ENCODE results near the gene ZSWIM1. TPM values are rescaled to one million over a fixed set of nuclear protein-coding genes. Genes with fewer than 3 reads are reported as not detected.
"Not testable (repeated sequence)": the region's sequence is repeated elsewhere in the genome, so short reads cannot be mapped to it uniquely, and the experiment has no call there.

Gene ZSWIM1
- total RNA-seq, 1 experiment from 2014 or later = 20.5 TPM

DNA sequence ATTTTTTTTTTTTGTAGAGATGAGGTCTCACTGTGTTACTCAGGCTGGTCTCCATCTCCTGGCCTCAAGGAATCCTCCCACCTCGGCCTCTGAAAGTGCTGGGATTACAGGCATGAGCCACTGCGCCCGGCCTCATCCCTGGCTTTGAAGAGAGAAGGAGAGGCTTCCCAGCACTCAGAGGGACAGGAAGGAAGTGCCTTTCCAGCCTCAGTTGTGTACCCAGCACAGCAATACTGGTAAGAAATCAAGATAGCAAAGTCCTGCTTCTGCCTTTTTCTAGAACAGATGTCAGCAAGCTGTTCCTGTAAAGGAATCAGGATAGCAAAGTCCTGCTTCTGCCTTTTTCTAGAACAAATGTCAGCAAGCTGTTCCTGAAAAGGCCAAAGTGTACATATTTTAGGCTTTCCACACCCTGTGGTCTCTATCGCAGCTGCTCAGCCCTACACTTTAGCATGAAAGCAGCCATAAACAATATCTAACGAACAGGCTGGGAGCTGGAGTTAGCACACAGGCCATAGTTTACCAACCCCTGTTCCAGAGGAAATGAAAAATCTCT, 37.2 kb downstream of the ZSWIM1 start:
- Histone ChIP-seq H3K27ac (peak overlapping the region; percentile 44), H3K36me3 (no peaks in the 10 kb centered on the region), H3K4me1 (peaks cover 53% of the 10 kb centered on the region), H3K4me3 (no peak overlapping the region), H3K27me3 (no peaks in the 10 kb centered on the region), H3K9me3 (replicated peaks) (no peaks in the 10 kb centered on the region)
- DNase-seq = peak; percentile 50 to 64

DNA sequence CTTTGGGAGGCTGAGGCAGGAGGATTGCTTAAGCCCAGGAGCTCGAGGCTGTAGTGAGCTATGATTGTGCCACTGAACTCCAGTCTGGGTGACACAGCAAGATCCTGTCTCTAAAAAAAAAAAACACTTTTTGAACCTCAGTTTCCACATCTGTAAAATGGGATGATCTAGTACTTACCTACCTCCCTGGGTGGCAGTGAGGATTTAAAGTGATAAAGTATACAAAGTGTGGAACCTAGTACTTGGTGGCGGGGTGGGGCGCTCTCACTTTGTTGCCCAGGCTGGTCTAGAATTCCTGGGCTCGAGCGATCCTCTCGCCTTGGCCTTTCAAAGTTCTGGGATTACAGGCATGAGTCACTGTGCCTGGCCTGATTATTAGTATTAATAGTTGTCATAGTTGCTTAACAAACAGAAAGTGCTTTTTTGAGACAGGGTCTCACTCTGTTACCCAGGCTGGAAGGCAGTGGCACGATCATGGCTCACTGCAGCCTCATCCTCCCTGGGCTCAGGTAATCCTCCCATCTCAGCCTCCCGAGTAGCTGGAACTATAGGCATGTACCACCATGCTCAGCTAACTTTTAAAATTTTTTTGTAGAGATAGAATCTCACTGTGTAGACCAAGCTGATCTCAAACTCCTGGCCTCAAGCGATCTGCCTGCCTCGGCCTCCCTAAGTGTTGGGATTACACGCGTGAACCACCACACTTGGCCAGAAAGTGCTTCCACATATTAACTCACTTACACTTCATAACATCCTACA, 37.9 kb downstream of the ZSWIM1 start:
- H3K4me3 ChIP-seq = no peak overlapping the region
- peaks cover 60% of the 10 kb centered on the region for H3K4me1 ChIP-seq
- DNase-seq = no peak
- no peaks in the 10 kb centered on the region for H3K9me3 ChIP-seq (replicated peaks)
- H3K36me3 ChIP-seq = no peaks in the 10 kb centered on the region
- H3K27ac ChIP-seq = peak overlapping the region; percentile 44
- H3K27me3 ChIP-seq = no peaks in the 10 kb centered on the region

DNA sequence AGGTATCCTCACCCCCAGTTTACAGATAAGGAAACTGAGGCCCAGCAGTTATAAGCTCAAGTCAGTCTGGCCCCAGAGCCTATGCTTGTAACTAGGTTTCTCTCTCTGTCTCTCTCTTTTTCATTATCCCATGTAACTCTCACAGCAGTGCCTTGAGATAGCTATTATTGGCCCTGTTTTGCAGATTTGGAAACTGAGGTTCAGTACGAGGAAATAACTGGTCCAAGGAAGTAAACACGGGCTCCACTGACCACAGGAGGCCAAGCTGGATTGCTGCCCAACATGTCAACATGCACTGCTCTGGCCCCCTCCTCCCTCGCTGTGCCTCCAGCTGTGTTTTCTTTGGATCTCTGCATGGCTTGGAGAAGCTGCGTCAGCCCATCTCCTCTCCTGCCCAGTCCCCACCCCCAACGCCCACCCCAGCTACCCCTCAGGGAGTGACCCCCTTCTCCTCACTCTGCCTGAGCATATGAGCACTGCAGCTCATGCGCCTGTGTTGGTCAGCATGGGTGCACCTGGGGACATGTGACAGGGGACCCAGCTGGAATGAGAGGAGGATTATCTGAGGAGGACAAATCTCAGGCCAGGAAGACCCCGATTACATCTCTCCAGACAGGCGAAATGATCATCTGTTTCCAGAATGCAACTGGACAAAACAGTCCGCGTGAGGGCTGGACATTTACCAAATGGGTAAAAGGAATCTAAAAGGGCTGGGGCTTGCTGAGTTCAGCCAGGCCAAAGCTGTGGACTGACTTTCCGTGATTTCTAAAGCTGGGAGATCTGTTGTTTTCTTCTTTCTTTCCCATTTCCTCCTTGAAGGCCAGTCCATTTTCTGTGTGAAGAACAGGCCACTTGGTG, 38.7 kb downstream of the ZSWIM1 start:
- Histone ChIP-seq H3K4me1 (peaks cover 68% of the 10 kb centered on the region), H3K4me3 (peak overlapping the region; percentile 21), H3K27ac (peak overlapping the region; percentile 60), H3K36me3 (no peaks in the 10 kb centered on the region), H3K9me3 (replicated peaks) (no peaks in the 10 kb centered on the region), H3K27me3 (no peaks in the 10 kb centered on the region)
- peak; percentile 77 for DNase-seq

DNA sequence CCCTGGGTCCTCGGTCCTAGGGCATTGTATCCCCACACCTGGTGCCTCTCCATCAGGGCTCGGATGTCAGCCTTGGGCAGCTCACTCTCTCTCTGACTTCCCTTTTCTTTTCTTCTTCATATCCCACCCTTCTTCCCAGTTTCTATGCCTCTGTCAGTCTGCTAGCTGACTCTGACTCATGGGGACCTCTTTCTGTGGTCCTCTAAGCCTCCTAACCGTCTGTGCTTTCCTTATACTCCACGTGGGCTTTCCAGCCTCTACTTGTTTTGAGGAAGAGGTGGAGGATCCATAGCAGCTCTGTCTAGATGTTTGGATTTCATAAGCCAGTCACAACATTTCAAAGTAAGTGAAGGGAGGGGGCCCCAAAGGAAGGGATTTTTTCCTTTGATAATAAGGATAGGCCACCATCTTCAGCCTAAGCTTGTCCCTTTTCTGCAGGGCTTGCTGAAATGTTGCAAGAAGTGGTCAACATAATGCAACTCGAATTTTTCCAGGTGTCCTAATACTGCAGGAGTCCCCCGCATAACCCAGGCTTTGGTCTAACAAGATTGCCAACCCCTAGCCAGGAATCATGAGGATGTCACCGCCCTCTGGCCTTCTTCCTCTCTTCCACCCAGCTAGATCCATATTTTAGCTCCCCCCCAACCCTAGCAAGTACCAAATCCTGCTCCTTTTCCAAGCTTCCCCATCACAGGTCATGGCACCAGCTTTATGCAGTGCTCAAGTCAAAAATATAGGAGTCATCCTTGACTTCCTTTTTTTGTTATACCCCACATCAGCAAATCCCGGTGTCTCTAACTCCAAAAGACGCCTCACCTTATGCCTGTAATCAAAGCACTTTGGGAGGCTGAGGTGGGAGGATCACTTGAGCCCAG, 39.7 kb downstream of the ZSWIM1 start:
- DNase-seq = peak; percentile 51 to 78
- no peaks in the 10 kb centered on the region for H3K9me3 ChIP-seq (replicated peaks)
- H3K36me3 ChIP-seq = no peaks in the 10 kb centered on the region
- H3K4me3 ChIP-seq = peak overlapping the region; percentile 21
- peak overlapping the region; percentile 60 for H3K27ac ChIP-seq
- peaks cover 78% of the 10 kb centered on the region for H3K4me1 ChIP-seq
- no peaks in the 10 kb centered on the region for H3K27me3 ChIP-seq

DNA sequence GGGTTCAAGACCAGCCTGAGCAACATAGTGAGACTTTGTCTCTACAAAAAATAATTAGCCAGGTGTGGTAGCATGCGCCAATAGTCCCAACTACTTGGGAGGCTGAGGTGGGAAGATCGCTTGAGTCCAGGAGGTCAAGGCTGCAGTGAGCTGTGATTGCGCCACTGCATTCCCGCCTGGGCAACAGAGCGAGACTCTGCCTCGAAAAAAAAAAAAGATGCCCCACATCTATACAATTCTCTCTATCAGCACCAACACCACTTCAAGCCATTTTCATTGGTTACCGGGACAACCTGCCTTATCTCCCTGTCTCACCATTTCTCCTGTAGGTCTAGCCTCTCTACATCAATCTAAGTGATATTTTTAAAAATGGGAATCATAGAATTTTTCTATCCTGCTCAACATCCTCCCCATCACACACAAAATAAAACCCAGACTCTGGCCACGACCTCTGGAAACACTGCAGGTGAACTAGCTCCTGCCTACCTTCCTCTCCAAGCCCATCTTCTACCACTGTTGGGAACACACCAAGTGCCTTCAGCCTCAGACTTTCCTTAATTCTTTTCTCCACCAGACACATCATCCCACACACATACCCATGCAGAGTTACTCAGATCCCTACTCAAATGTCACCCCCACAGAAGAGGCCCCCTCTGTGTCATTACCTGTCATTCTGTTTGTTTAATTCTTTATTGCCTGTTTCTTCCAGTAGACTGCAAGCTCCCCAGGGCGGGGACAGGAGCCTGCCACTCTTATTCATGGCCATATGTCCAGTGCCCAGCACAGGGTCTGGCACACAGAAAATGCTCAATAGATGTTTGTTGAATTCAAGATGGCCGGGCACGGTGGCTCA, 40.5 kb downstream of the ZSWIM1 start:
- Histone ChIP-seq H3K27ac (no peak overlapping the region), H3K27me3 (no peaks in the 10 kb centered on the region), H3K9me3 (replicated peaks) (no peaks in the 10 kb centered on the region), H3K4me1 (peaks cover 82% of the 10 kb centered on the region), H3K4me3 (no peak overlapping the region), H3K36me3 (no peaks in the 10 kb centered on the region)
- DNase-seq = no peak

DNA sequence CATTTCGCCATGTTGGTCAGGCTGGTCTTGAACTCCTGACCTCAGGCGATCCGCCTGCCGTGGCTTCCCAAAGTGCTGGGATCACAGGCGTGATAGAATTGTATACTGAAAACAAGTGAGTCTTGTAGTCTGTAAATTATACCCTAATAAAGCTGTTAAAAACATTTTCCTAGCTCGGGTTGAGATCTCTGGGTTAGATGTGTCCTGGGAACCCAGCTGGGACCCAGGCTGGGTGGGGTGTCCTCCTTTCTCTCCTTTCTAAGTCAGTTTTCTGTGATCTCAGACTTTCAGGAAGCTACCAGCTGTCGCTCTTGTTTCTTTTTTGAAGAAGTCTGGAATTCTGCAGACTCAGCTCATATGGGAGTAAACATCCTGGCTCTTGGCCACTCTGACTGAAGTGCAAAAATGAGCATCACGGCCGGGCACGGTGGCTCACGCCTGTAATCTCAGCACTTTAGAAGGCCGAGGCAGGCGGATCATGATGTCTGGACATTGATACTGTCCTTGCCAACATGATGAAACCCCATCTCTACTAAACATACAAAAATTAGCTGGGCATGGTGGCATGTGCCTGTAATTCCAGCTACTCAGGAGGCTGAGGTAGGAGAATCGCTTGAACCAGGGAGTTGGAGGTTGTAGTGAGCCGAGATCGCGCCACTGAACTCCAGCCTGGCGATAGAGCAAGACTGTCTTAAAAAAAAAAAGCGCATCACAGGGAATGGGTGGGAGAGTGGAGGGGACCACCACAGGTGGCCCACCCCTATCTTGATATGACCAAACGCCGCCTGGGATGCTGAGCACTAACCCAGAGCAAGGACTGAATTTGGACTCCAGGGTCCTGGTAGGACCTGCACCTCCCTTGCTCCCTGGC, 43.6 kb downstream of the ZSWIM1 start:
- DNase-seq = peak; percentile 69 to 84

DNA sequence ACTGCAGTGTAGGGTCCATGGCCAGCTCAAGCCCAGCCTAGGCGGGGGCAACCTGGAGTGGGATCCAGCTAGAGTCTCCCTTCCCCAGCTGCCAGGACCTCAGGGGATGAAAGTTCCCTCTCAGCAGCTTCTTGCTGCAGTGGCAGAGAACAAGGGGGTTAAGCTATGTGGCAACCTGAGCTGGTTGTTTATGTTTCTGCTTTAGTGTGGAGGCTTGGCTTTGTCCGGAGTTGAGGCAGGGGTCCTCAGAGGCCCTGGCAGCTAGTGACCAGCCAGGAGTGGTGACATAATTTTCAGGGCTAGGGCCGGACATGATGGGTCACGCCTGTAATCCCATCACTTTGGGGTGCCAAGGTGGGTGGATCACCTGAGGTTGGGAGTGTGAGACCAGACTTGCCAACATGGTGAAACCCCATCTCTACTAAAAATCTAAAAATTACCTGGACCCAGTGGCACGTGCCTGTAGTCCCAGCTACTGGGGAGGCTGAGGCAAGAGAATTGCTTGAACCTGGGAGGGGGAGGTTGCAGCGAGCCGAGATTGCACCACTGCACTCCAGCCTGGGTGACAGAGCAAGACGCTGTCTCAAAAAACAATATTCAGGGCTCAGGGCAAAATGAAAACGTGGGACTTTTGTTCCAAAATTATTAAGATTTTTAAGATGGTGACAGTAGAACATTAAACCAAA, 44.9 kb downstream of the ZSWIM1 start:
- Histone ChIP-seq H3K9me3 (replicated peaks) (no peaks in the 10 kb centered on the region), H3K4me1 (peaks cover 47% of the 10 kb centered on the region), H3K36me3 (no peaks in the 10 kb centered on the region), H3K4me3 (no peak overlapping the region), H3K27me3 (no peaks in the 10 kb centered on the region), H3K27ac (no peak overlapping the region)
- DNase-seq = peak in 1 of 2 experiments; percentile 63

More for the DNA sequence above, 43.6 kb downstream of the ZSWIM1 start:
- H3K4me1 ChIP-seq = peaks cover 60% of the 10 kb centered on the region
- peak overlapping the region; percentile 31; the same call in 1 of the 2 replicates for H3K27ac ChIP-seq
- H3K4me3 ChIP-seq = no peak overlapping the region
- H3K27me3 ChIP-seq = no peaks in the 10 kb centered on the region
- no peaks in the 10 kb centered on the region for H3K9me3 ChIP-seq (replicated peaks)
- no peaks in the 10 kb centered on the region for H3K36me3 ChIP-seq

DNA sequence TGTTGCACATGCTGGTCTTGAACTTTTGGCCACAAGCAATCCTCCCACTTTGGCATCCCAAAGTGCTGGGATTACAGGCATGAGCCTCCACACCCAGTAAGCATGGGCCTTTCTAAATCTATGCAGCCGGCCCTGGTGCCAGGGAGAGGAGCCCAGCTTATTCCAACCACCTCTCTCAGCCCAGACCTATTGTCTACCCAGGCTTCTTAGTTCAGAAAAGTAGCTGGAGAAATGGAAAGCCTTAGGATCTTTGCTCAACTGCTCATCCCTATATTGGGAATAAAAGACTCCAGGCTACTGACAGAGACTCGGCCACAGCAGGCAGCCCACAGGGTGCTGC, 45.7 kb downstream of the ZSWIM1 start:
- DNase-seq = no peak
- no peak overlapping the region for H3K4me3 ChIP-seq
- no peaks in the 10 kb centered on the region for H3K36me3 ChIP-seq
- no peaks in the 10 kb centered on the region for H3K9me3 ChIP-seq (replicated peaks)
- H3K27ac ChIP-seq = no peak overlapping the region
- peaks cover 43% of the 10 kb centered on the region for H3K4me1 ChIP-seq
- no peaks in the 10 kb centered on the region for H3K27me3 ChIP-seq

DNA sequence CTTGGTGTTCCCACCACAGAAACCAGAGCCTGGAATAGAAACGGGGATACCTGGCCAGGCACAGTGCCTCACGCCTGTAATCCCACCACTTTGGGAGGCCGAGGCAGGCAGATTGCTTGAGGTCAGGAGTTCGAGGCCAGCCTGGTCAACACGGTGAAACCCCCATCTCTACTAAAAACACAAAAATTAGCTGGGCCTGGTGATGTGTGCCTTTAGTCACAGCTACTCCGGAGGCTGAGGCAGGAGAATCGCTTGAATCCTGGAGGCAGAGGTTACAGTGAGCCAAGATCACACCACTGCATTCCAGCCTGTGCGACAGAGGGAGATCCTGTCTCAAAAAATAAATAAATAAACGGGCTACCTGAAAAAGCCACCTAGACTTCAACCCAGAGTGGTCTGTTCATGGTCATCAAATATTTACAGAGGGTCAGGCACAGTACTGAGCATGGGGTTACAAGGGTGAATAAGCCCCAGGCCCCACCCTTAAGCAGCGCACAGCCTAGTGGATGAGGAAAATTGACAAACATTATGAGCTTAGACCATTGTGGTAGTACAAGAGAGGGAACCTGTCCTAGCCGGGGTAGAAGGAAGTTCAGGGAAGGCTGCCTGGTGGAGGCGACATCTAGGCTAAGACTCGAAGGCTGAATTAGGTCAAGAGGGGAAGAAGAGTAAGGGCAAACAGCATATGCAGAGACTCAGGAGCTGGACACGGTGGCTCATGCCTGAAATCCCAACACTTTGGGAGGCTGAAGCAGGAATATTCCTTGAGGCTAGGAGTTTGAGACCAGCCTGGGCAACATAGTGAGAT, 46.2 kb downstream of the ZSWIM1 start:
- Histone ChIP-seq H3K27ac (no peak overlapping the region), H3K36me3 (no peaks in the 10 kb centered on the region), H3K4me3 (no peak overlapping the region), H3K9me3 (replicated peaks) (no peaks in the 10 kb centered on the region), H3K27me3 (no peaks in the 10 kb centered on the region), H3K4me1 (peaks cover 37% of the 10 kb centered on the region)
- DNase-seq = no peak

DNA sequence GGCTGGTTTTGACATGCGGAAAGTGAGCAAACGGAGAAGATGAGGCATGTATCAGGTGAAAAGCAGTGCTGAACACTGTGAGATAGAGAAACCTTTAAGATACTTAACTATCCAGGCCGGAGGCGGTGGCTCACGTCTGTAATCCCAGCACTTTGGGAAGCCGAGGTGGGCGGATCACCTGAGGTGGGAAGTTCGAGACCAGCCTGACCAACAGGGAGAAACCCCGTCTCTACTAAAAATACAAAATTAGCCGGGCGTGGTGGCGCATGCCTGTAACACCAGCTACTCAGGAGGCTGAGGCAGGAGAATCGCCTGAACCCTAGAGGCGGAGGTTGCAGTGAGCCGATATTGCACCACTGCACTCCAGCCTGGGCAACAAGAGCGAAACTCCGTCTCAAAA, 50.7 kb downstream of the ZSWIM1 start:
- H3K9me3 ChIP-seq (replicated peaks); H3K4me1 ChIP-seq; H3K27me3 ChIP-seq; H3K4me3 ChIP-seq; H3K27ac ChIP-seq; DNase-seq; H3K36me3 ChIP-seq: not testable (repeated sequence)

DNA sequence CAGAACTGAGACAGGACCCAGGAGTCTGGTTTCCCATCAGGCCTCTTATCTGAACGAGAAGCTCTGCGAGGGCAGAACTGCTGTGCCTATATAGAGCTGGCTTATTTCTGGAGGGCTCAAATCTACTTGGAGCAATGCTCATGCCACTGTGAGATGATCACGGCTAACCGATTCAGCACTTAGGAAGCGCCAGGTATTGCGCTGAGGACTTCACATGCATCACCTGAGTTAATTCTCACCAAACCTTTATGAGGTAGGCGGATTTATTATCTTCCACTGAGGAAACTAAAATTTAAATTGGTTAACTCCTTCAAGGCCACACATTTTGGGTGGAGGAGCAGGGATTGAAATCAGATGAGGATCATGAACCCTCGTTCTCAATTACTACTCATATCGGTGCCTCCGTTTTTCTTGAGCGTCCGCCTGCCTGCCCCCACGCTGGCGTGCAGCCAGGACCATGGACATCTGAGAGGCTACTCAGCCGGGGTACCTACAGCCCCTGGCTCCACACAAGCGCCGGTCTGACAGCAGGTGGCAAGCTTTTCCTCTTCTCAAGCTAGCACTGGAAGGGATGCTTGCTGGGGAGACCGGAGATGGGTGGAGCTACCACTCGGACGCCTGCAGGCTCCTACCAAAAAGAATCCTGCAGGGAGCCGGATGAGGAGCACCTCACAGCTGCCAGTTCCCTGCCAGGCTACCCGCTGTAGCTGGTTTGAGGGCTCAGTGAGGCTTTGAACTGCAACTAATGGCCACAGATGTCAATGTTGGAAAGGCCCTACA, 52.4 kb downstream of the ZSWIM1 start:
- H3K36me3 ChIP-seq = peaks cover 2% of the 10 kb centered on the region; the same call in 1 of the 2 replicates

More for the DNA sequence above, 52.4 kb downstream of the ZSWIM1 start:
- peak overlapping the region; percentile 100 for H3K27ac ChIP-seq
- DNase-seq = peak; percentile 93 to 95
- H3K27me3 ChIP-seq = no peaks in the 10 kb centered on the region
- H3K4me3 ChIP-seq = peak overlapping the region; percentile 99
- H3K4me1 ChIP-seq = peaks cover 3% of the 10 kb centered on the region
- H3K9me3 ChIP-seq (replicated peaks) = no peaks in the 10 kb centered on the region
